WTC11 (cell line): ENCODE measurements around the gene RBFOX2.

ENCODE experiments used
- ATF2 ChIP-seq: sonication (generic); formaldehyde crosslinking; IDR thresholded peaks from 2 replicates; pipeline ENCODE4 v1.8.1; 2022; ENCODE audit warnings: low read depth, missing genetic modification reagents, borderline replicate concordance
- ATF3 ChIP-seq: sonication (generic); formaldehyde crosslinking; conservative IDR thresholded peaks from 2 replicates; pipeline ENCODE4 v1.8.1; 2022; ENCODE audit warnings: mild to moderate bottlenecking, missing genetic modification reagents
- CREB1 ChIP-seq: sonication (generic); formaldehyde crosslinking; IDR thresholded peaks from 2 replicates; pipeline ENCODE4 v1.8.0; 2023; ENCODE audit warnings: mild to moderate bottlenecking, missing genetic modification reagents
- CTCF ChIP-seq: fragments of 200-600 bp; IDR thresholded peaks from 2 replicates; pipeline ENCODE4 v1.8.0; 2022; ENCODE audit warnings: antibody characterized with exemption
- ESRRA ChIP-seq: sonication (generic); formaldehyde crosslinking; IDR thresholded peaks from 2 replicates; pipeline ENCODE4 v1.8.1; 2022; ENCODE audit warnings: mild to moderate bottlenecking, missing genetic modification reagents, borderline replicate concordance
- MAX ChIP-seq: sonication (generic); formaldehyde crosslinking; IDR thresholded peaks from 2 replicates; pipeline ENCODE4 v1.8.0; 2022; ENCODE audit warnings: mild to moderate bottlenecking, missing genetic modification reagents
- NFYB ChIP-seq: sonication (generic); formaldehyde crosslinking; conservative IDR thresholded peaks from 2 replicates; pipeline ENCODE4 v1.8.0; 2022; ENCODE audit warnings: low read depth, missing genetic modification reagents
- RELA ChIP-seq: sonication (generic); formaldehyde crosslinking; IDR thresholded peaks from 2 replicates; pipeline ENCODE4 v1.8.1; 2022; ENCODE audit warnings: missing genetic modification reagents, mild to moderate bottlenecking, borderline replicate concordance
- ZNF423 ChIP-seq: fragments of 250-450 bp; sonication (Bioruptor Pico); IDR thresholded peaks from 2 replicates; pipeline ENCODE4 v2.1.2; 2022; ENCODE audit warnings: mild to moderate bottlenecking, moderate library complexity
- TF ChIP-seq, protein P1 (sequence below): sonication (generic); formaldehyde crosslinking; IDR thresholded peaks from 2 replicates; pipeline ENCODE4 v1.8.1; 2023; ENCODE audit warnings: mild to moderate bottlenecking, moderate library complexity, missing genetic modification reagents

DNA sequence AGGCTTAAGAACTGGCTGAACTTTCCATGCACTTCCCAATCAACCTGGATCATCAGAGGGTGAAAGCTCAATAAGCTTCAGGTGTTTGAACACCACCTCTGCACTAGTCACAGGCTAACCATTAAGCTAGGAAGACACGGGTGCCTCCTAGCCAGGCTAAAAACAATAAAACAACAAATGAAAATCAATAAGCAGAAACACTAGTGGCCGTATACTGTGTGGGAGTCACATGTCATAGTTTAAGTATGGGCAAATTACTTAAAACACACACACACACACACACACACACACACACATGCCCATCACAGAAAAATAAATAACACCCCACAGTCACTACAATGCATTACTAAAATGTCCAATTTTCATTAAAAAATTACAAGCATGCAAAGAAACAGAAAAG lies 225.7 kb downstream of the RBFOX2 start:
- no peak for TF ChIP-seq MAX (CRISPR knock-in tag)
- no peak for TF ChIP-seq CTCF
- no peak for TF ChIP-seq CREB1
- no peak for TF ChIP-seq NFYB (CRISPR knock-in tag)
- TF ChIP-seq, protein P1, sequence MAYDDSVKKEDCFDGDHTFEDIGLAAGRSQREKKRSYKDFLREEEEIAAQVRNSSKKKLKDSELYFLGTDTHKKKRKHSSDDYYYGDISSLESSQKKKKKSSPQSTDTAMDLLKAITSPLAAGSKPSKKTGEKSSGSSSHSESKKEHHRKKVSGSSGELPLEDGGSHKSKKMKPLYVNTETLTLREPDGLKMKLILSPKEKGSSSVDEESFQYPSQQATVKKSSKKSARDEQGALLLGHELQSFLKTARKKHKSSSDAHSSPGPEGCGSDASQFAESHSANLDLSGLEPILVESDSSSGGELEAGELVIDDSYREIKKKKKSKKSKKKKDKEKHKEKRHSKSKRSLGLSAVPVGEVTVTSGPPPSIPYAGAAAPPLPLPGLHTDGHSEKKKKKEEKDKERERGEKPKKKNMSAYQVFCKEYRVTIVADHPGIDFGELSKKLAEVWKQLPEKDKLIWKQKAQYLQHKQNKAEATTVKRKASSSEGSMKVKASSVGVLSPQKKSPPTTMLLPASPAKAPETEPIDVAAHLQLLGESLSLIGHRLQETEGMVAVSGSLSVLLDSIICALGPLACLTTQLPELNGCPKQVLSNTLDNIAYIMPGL (CRISPR knock-in tag): no peak
- TF ChIP-seq ATF2 (CRISPR knock-in tag): no peak
- TF ChIP-seq ZNF423: no peak
- no peak for TF ChIP-seq RELA
- no peak for TF ChIP-seq ATF3 (CRISPR knock-in tag)
- no peak for TF ChIP-seq ESRRA (CRISPR knock-in tag)
